Colonic mucosa (tissue), 4 donors: ENCODE results near the gene CELSR1. TPM values are rescaled to one million over a fixed set of nuclear protein-coding genes. Genes with fewer than 3 reads are reported as not detected.

Source experiments
- DNase-seq: peaks from one replicate; pipeline ENCODE4 v3.0.0-alpha.2; 2020
- H3K27ac ChIP-seq: fragments of 200-600 bp; one replicate; pipeline ENCODE4 v1.8.0; 2021
- H3K27me3 ChIP-seq: fragments of 200-600 bp; one replicate; pipeline ENCODE4 v1.8.0; 2021
- H3K36me3 ChIP-seq: fragments of 200-600 bp; one replicate; pipeline ENCODE4 v1.8.0; 2021
- H3K4me1 ChIP-seq: fragments of 200-600 bp; one replicate; pipeline ENCODE4 v1.8.0; 2021; ENCODE audit warnings: mild to moderate bottlenecking
- H3K4me3 ChIP-seq: fragments of 200-600 bp; one replicate; pipeline ENCODE4 v1.8.0; 2021
- H3K9ac ChIP-seq, 2 donors: one replicate each; pipeline ENCODE4 v1.7.0; 2013; ENCODE audit warnings: control low read depth in 2 of 2, low read depth in 2 of 2, low read length in 2 of 2
- H3K9me3 ChIP-seq: fragments of 200-600 bp; one replicate; pipeline ENCODE4 v1.8.0; 2021
- CTCF ChIP-seq: fragments of 200-600 bp; IDR thresholded peaks from one replicate; pipeline ENCODE4 v1.8.0; 2022; ENCODE audit warnings: antibody characterized with exemption, mild to moderate bottlenecking
- intact Hi-C: fragments of 100-400 bp; cut with DNase I; formaldehyde crosslinking; loops from one replicate; pipeline ENCODE4 v1.14.1; 2022
- total RNA-seq, 2 donors: library from RNA; stranded (reverse); fragmentation: NEBNext Ultra II Directional in 1 of 2; extraction: Animal tissue kit (Norgen Biotek cat#: 25700) in 1 of 2; gene quantifications; one replicate each; pipeline ENCODE4 v1.2.1, GENCODE V29; 2021
- donor health status: healthy.
- donor health status: DM: no; HTN: no; CAD: no.
- donor health status: DM: no; HTN: no; CAD: no.

Gene CELSR1
- total RNA-seq, 2 donors from 2014 or later, result 2.7 to 7.8 TPM

DNA sequence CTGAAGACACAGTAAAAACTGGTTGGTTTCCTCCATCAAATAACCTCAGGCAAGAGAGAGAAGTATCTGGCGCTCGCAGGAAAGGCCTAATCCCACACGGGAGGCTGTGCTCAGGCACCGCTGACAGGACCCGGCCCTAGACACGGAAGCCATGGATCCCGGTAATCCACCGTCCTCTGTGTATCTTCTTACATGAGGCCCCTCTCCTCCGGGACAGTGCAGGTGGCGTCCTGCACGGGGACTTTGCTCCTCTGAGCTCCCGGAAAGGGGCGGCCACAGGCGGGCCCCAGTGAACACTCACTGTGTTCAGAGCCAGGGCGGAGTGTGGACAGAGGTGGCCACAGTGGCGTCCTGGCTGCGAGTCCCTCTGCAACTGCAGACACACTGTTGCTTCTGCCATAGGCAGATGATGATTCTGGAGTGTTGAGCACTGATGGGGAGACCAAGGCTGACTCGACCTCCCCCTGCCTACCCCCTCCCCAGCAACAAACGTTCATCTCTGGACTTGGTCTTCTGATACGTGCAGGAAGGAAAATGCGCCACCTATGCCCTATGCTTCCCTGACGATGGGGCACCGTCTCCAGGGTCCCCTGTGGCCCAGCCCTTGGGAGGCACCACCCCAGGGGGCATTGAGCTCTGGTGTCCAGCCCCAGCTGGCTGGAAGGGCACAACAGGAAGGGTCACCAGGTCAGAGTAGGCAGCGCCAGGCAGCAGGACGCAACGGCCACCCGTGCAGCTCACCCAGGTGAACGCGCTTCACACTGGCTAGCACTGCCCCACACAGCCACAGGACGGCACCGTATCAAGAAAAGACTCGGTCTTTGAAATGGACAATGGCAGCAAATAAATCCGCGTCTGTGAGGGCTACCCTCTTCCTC, 106.2 kb downstream of the CELSR1 start:
- Histone ChIP-seq H3K4me1 (peaks cover 6% of the 10 kb centered on the region), H3K36me3 (no peaks in the 10 kb centered on the region), H3K27me3 (no peaks in the 10 kb centered on the region), H3K9me3 (no peaks in the 10 kb centered on the region), H3K9ac (peak overlapping the region; percentile 30 to 79), H3K27ac (peak overlapping the region; percentile 27), H3K4me3 (no peak overlapping the region)
- intact Hi-C loops, result no loop called here
- peak; percentile 70 for DNase-seq
- TF ChIP-seq CTCF, result no peak

- Histone ChIP-seq H3K4me1 (peaks cover 6% of the 10 kb centered on the region), H3K36me3 (no peaks in the 10 kb centered on the region), H3K9ac (no peak overlapping the region), H3K9me3 (no peaks in the 10 kb centered on the region), H3K27ac (no peak overlapping the region), H3K4me3 (no peak overlapping the region), H3K27me3 (no peaks in the 10 kb centered on the region)
- no peak for TF ChIP-seq CTCF
- peak; percentile 41 for DNase-seq
- intact Hi-C loops, result no loop called here
These were observed 108.0 kb downstream of the CELSR1 start for GRCh38 chr22:46429325-46429853.

DNA sequence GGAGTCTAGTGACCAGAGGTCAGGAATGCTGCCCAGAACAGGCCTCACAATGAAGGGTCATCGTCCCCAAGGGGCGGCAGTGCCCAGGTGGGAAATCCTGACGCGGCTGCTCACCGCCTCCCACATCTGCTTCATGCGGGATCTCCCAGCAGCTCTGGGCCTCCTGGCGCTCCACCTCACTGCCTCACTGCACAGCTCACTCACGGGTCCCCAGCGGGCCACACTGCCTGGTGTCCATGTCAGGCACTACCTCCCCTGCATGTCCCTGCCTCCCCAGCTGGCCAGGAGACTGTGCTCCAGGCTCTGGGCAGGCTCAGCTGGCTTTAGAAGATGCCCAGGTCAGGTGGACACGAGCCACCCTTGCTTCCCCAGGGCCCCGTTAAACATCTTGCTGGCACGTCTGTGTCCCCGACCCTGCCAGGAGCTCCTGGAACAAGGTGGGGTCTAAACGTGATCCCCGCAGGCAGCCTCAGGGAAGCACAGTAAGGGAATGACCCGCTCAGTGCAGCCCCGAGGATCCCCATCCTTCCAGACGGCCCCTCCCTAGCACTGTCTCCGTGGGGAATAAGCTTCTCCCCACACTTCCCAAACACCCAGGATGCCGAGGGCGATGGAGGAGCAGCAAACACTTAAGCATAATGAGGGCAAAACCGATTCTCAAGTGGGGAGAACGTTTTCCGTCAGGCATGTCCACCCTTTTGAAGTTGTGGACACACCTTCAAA, 108.7 kb downstream of the CELSR1 start:
- no peak for DNase-seq
- Histone ChIP-seq H3K27me3 (no peaks in the 10 kb centered on the region), H3K27ac (no peak overlapping the region), H3K4me1 (peaks cover 6% of the 10 kb centered on the region), H3K9ac (no peak overlapping the region), H3K4me3 (no peak overlapping the region), H3K9me3 (no peaks in the 10 kb centered on the region), H3K36me3 (no peaks in the 10 kb centered on the region)
- intact Hi-C loops, result no loop called here
- TF ChIP-seq CTCF, result no peak

GRCh38 chr22:46428171-46428570, 109.2 kb downstream of the CELSR1 start:
- intact Hi-C loops, result no loop called here
- Histone ChIP-seq H3K4me1 (peaks cover 6% of the 10 kb centered on the region), H3K9me3 (no peaks in the 10 kb centered on the region), H3K9ac (no peak overlapping the region), H3K36me3 (no peaks in the 10 kb centered on the region), H3K4me3 (no peak overlapping the region), H3K27me3 (no peaks in the 10 kb centered on the region), H3K27ac (no peak overlapping the region)
- DNase-seq, result no peak
- TF ChIP-seq CTCF, result no peak

DNA sequence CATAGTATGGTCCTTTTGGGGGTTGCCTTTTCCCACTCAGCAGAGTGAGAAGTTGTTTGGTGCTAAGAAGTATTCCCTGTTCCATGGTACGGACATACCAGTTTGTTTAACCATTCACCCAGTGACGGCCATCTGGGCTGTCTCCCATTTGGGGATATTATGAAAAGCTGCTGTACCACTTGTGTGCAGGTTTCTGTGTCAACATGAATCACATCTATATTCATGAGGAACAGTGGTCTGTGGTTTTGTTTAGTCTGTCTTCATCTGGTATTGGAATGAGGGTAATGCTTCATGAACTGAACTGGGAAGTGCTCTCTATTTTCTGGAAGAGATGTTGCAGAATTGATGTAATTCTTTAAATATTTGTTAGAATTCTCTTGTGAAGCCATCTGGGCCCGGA, 112.4 kb downstream of the CELSR1 start:
- intact Hi-C loops, result no loop called here
- H3K4me1 ChIP-seq, result peaks cover 3% of the 10 kb centered on the region
- no peak overlapping the region for H3K27ac ChIP-seq
- no peaks in the 10 kb centered on the region for H3K36me3 ChIP-seq
- H3K4me3 ChIP-seq, result no peak overlapping the region
- no peak for DNase-seq
- H3K9me3 ChIP-seq, result no peaks in the 10 kb centered on the region
- TF ChIP-seq CTCF, result no peak
- H3K9ac ChIP-seq, result no peak overlapping the region
- H3K27me3 ChIP-seq, result no peaks in the 10 kb centered on the region
